Hepatocyte (in vitro differentiated cells): Measurements from ENCODE around the gene COX8A. TPM values are rescaled to one million over a fixed set of nuclear protein-coding genes. Genes with fewer than 3 reads are reported as not detected.

Experiments
- DNase-seq: peaks from one replicate; pipeline ENCODE4 v3.0.0-alpha.2; 2016; ENCODE audit warnings: low spot score
- H2AFZ ChIP-seq: fragments of 200-600 bp; sonication (generic); 2 replicates; pipeline ENCODE4 v1.6.0; 2016; ENCODE audit warnings: antibody characterized with exemption, mild to moderate bottlenecking
- H3K27ac ChIP-seq: fragments of 200-600 bp; sonication (generic); 2 replicates; pipeline ENCODE4 v1.5.1; 2016; ENCODE audit warnings: mild to moderate bottlenecking
- H3K27me3 ChIP-seq: fragments of 200-600 bp; sonication (generic); 2 replicates; pipeline ENCODE4 v1.6.1; 2016
- H3K36me3 ChIP-seq: fragments of 200-600 bp; sonication (generic); replicated peaks from 2 replicates; pipeline ENCODE4 v1.5.1; 2016; ENCODE audit warnings: low read depth; ENCODE audit not compliant: insufficient read depth
- H3K4me1 ChIP-seq: fragments of 200-600 bp; sonication (generic); 2 replicates; pipeline ENCODE4 v1.5.1; 2016; ENCODE audit warnings: mild to moderate bottlenecking, moderate library complexity; ENCODE audit not compliant: insufficient read depth
- H3K4me2 ChIP-seq: fragments of 200-600 bp; sonication (generic); 2 replicates; pipeline ENCODE4 v1.6.0; 2016
- H3K4me3 ChIP-seq: fragments of 200-600 bp; sonication (generic); 2 replicates; pipeline ENCODE4 v1.5.1; 2016; ENCODE audit warnings: mild to moderate bottlenecking
- H3K79me2 ChIP-seq: fragments of 200-600 bp; sonication (generic); 2 replicates; pipeline ENCODE4 v1.6.0; 2017; ENCODE audit warnings: mild to moderate bottlenecking
- H3K9me2 ChIP-seq: fragments of 200-600 bp; sonication (generic); replicated peaks from 2 replicates; pipeline ENCODE4 v1.6.0; 2017; ENCODE audit warnings: mild to moderate bottlenecking; ENCODE audit not compliant: insufficient read depth
- H3K9me3 ChIP-seq: fragments of 200-600 bp; sonication (generic); 2 replicates; pipeline ENCODE4 v1.5.1; 2016; ENCODE audit warnings: low read depth, mild to moderate bottlenecking
- H4K20me1 ChIP-seq: fragments of 200-600 bp; sonication (generic); 2 replicates; pipeline ENCODE4 v1.6.0; 2016; ENCODE audit warnings: mild to moderate bottlenecking; ENCODE audit not compliant: insufficient read depth, poor library complexity, severe bottlenecking
- EZH2 ChIP-seq: fragments of 200-600 bp; sonication (generic); IDR thresholded peaks from 2 replicates; pipeline ENCODE4 v1.6.1; 2016; ENCODE audit warnings: antibody characterized with exemption, mild to moderate bottlenecking, borderline replicate concordance
- EZH2phosphoT487 ChIP-seq: fragments of 200-600 bp; sonication (generic); IDR thresholded peaks from one replicate; pipeline ENCODE4 v1.6.1; 2018; ENCODE audit warnings: antibody characterized with exemption, mild to moderate bottlenecking, low read depth, moderate library complexity; ENCODE audit not compliant: unreplicated experiment, severe bottlenecking
- WGBS: methylation state at CpG from one replicate; pipeline ENCODE4 v1.1.6; 2016; ENCODE audit warnings: low lambda C conversion rate; ENCODE audit errors: missing lambda C conversion rate; 5-methylcytosine and 5-hydroxymethylcytosine counted together
- polyA plus RNA-seq: library from polyadenylated mRNA; unstranded; fragments of >200 nt; fragmentation: Nextera tagmentation; extraction: Ambion mirVana; gene quantifications from 2 replicates; pipeline ENCODE4 v1.2.1, GENCODE V29; 2016
- total RNA-seq: library from RNA; depleted of rRNA; stranded (reverse); fragments of >200 nt; gene quantifications from 2 replicates; pipeline ENCODE4 v1.2.3, GENCODE V29; 2014
- TF ChIP-seq, protein P1 (sequence below): fragments of 200-600 bp; sonication (generic); IDR thresholded peaks from 2 replicates; pipeline ENCODE4 v1.5.1; 2016; ENCODE audit warnings: antibody characterized with exemption, mild to moderate bottlenecking; ENCODE audit not compliant: poor library complexity

Gene COX8A, protein sequence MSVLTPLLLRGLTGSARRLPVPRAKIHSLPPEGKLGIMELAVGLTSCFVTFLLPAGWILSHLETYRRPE
- total RNA-seq (430 and 436 TPM in 2 replicates), polyA plus RNA-seq (463 TPM in 2 replicates)

DNA sequence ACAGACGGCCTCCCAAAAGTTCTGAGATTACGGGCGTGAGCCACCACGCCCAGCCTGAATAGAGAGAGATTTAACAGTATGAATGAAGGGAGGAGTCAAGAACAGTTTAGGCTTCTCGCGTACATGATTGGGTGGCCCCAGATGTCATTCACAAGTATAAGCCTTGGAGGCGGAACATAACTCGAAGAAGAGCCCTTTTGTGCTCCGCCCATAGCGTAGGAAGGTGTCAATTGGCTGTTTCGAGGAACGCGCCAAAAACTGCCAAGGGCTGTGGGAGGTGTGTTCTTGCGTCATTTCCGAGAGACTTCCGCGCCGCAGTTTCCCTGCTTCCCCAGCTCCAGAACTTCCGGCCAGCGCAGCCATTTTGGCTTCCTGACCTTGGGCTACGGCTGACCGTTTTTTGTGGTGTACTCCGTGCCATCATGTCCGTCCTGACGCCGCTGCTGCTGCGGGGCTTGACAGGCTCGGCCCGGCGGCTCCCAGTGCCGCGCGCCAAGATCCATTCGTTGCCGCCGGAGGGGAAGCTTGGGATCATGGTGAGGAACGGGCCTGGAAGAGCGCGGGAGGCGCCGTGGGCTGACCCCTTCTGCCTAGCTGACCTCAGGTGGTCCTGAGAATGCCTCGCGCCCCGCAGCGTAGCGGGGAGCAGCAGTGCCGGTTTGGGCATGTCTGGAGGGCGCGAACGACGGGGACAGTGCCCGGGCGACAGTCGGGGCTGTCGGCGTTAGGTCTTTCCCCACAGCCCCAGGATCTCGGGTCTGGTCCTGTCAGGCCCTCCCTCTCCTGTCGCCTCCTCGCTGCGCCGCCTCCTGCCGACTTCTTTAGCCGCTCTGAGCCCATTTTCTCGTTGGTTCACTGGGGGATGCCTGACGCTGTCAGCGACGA lies at the start of gene COX8A:
COX8A (plus strand) TSS at position 362 of the 885 bp plus-strand sequence; CDS start at position 423, 61 bp downstream.
- Histone ChIP-seq H3K4me2 (peak within 1 kb of the TSS; percentile 97), H2AFZ (peak within 1 kb of the TSS; percentile 59), H3K27ac (peak within 1 kb of the TSS; percentile 87), H4K20me1 (peaks cover 12% of the 10 kb centered on the region), H3K36me3 (no peaks in the 10 kb centered on the region), H3K27me3 (no peaks in the 10 kb centered on the region), H3K9me3 (no peaks in the 10 kb centered on the region), H3K4me1 (peaks cover 15% of the 10 kb centered on the region), H3K4me3 (peak within 1 kb of the TSS; percentile 51), H3K79me2 (peaks cover 47% of the 10 kb centered on the region), H3K9me2 (no peaks in the 10 kb centered on the region)
- peak; percentile 99 for DNase-seq
- WGBS = under 1% methylated on average over 55 of the region's 67 CpGs
- TF ChIP-seq EZH2 = no peak
- TF ChIP-seq, protein P1, sequence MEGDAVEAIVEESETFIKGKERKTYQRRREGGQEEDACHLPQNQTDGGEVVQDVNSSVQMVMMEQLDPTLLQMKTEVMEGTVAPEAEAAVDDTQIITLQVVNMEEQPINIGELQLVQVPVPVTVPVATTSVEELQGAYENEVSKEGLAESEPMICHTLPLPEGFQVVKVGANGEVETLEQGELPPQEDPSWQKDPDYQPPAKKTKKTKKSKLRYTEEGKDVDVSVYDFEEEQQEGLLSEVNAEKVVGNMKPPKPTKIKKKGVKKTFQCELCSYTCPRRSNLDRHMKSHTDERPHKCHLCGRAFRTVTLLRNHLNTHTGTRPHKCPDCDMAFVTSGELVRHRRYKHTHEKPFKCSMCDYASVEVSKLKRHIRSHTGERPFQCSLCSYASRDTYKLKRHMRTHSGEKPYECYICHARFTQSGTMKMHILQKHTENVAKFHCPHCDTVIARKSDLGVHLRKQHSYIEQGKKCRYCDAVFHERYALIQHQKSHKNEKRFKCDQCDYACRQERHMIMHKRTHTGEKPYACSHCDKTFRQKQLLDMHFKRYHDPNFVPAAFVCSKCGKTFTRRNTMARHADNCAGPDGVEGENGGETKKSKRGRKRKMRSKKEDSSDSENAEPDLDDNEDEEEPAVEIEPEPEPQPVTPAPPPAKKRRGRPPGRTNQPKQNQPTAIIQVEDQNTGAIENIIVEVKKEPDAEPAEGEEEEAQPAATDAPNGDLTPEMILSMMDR = no peak
- TF ChIP-seq EZH2phosphoT487 = no peak

DNA sequence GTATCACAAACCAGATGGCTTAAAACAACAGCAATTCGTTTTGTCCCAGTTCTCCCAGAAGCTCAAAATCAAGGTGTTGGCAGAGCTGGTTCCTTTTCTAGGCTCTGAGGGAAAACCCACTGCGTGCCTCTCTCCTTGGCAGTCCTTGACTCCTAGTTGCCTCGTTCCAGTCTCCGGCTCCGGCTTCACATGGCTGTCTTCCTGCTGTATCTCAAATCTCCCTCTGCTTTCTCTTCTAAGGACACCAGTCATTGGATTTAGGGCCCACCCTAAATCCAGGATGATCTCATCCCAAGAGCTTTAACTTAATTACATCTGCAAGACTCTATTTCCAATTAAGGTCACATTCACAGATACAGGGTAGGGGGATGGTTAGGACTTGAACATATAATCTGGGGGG lies 44.8 kb upstream of the COX8A start:
- Histone ChIP-seq H3K79me2 (no peaks in the 10 kb centered on the region), H3K9me2 (no peaks in the 10 kb centered on the region), H3K27ac (no peak overlapping the region), H3K4me3 (no peak overlapping the region), H3K4me2 (no peak overlapping the region), H3K27me3 (no peaks in the 10 kb centered on the region), H4K20me1 (no peaks in the 10 kb centered on the region), H3K36me3 (no peaks in the 10 kb centered on the region), H2AFZ (no peak overlapping the region), H3K9me3 (no peaks in the 10 kb centered on the region), H3K4me1 (no peaks in the 10 kb centered on the region)
- no peak for DNase-seq
- whole genome bisulfite sequencing = 93% methylated on average over 5 of the region's 5 CpGs
- TF ChIP-seq, protein P1 = no peak
- TF ChIP-seq EZH2 (no peak), EZH2phosphoT487 (no peak)

DNA sequence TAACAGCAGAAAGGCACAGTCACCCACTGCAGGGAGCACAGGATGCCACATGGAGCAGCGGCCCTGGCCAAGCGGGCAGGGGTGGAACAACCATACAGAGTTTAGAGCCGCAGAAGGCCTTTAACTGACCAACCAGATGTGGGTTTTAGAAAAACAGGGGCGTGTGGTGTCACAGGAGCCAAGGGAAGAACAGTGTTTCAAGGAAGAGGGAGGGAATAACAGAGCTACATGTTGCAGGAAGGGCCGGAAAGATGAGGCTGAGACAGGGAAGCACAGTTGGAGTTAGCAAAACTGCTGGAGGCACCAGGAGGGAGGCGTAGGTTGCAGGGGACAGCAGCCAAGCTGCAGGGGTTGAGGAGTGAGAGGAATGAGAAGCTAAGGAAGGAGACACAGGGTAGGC lies 43.4 kb upstream of the COX8A start:
- Histone ChIP-seq H3K4me3 (no peak overlapping the region), H3K27ac (no peak overlapping the region), H3K27me3 (no peaks in the 10 kb centered on the region), H3K9me3 (no peaks in the 10 kb centered on the region), H3K4me1 (no peaks in the 10 kb centered on the region), H2AFZ (no peak overlapping the region), H4K20me1 (no peaks in the 10 kb centered on the region), H3K79me2 (no peaks in the 10 kb centered on the region), H3K9me2 (no peaks in the 10 kb centered on the region), H3K4me2 (no peak overlapping the region), H3K36me3 (no peaks in the 10 kb centered on the region)
- DNase-seq = no peak
- TF ChIP-seq EZH2 (no peak), EZH2phosphoT487 (no peak)
- TF ChIP-seq, protein P1 = no peak
- WGBS = 76% methylated on average over 6 of the region's 6 CpGs
